HG03558 (cell line): Measurements from ENCODE around the gene ESRRB.

Experiments
- ATAC-seq: cut with Tn5 transposase; IDR thresholded peaks from one replicate; pipeline ENCODE4 v1.9.1; 2021; ENCODE audit warnings: moderate number of reproducible peaks; ENCODE audit not compliant: unreplicated experiment; ENCODE audit errors: extremely low read depth

Gene ESRRB

GRCh38 chr14:76351941-76352340 is 24.0 kb upstream of the ESRRB start:
- no peak for ATAC-seq

- ATAC-seq = no peak
These were observed 23.2 kb upstream of the ESRRB start for GRCh38 chr14:76352639-76353281.

- no peak for ATAC-seq
These were observed 21.6 kb upstream of the ESRRB start for GRCh38 chr14:76354310-76354709.

GRCh38 chr14:76355771-76356170 is 20.2 kb upstream of the ESRRB start:
- no peak for ATAC-seq

GRCh38 chr14:76371066-76371465 is 4.9 kb upstream of the ESRRB start:
- no peak for ATAC-seq

GRCh38 chr14:76373456-76373855 is 2.5 kb upstream of the ESRRB start:
- no peak for ATAC-seq

GRCh38 chr14:76375484-76375883 is 453 bp upstream of the ESRRB start:
- no peak for ATAC-seq

- no peak for ATAC-seq
These were observed 506 bp downstream of the ESRRB start for GRCh38 chr14:76376409-76376877.

- ATAC-seq = no peak
These were observed 1.2 kb downstream of the ESRRB start for GRCh38 chr14:76376878-76377734.

- no peak for ATAC-seq
These were observed 1.8 kb downstream of the ESRRB start for GRCh38 chr14:76377735-76378074.

GRCh38 chr14:76380991-76381390 is 5.1 kb downstream of the ESRRB start:
- ATAC-seq = no peak

- no peak for ATAC-seq
These were observed 6.0 kb downstream of the ESRRB start for GRCh38 chr14:76381817-76382494.

GRCh38 chr14:76382495-76382832 is 6.5 kb downstream of the ESRRB start:
- ATAC-seq = no peak

- ATAC-seq = no peak
These were observed 9.5 kb downstream of the ESRRB start for GRCh38 chr14:76385435-76385834.

- no peak for ATAC-seq
These were observed 11.2 kb downstream of the ESRRB start for GRCh38 chr14:76386944-76387782.

- no peak for ATAC-seq
These were observed 13.9 kb downstream of the ESRRB start for GRCh38 chr14:76389841-76390240.

- no peak for ATAC-seq
These were observed 14.7 kb downstream of the ESRRB start for GRCh38 chr14:76390621-76391020.

- ATAC-seq = no peak
These were observed 16.2 kb downstream of the ESRRB start for GRCh38 chr14:76391981-76392690.

GRCh38 chr14:76394569-76394968 is 18.6 kb downstream of the ESRRB start:
- no peak for ATAC-seq

GRCh38 chr14:76395161-76395560 is 19.2 kb downstream of the ESRRB start:
- ATAC-seq = no peak
